IPS DF 6.9 (cell line): ENCODE data around the gene ASIC3.
A peak's percentile ranks its signal among the peaks of the same experiment; 100 is the strongest.

Experiments
- DNase-seq: peaks from one replicate; pipeline ENCODE4 v3.0.0-alpha.2; 2013; ENCODE audit warnings: low read depth, low spot score
- H3K27ac ChIP-seq: one replicate; pipeline ENCODE4 v1.5.1; 2013; ENCODE audit warnings: low read length, control low read depth
- H3K27me3 ChIP-seq: 2 replicates; pipeline ENCODE4 v1.6.1; 2013; ENCODE audit warnings: mild to moderate bottlenecking, low read length; ENCODE audit not compliant: control insufficient read depth, insufficient read depth
- H3K36me3 ChIP-seq: 2 replicates; pipeline ENCODE4 v1.6.1; 2013; ENCODE audit warnings: low read length; ENCODE audit not compliant: control insufficient read depth, insufficient read depth
- H3K4me1 ChIP-seq: 2 replicates; pipeline ENCODE4 v1.6.1; 2013; ENCODE audit warnings: low read length; ENCODE audit not compliant: control insufficient read depth, insufficient read depth
- H3K4me3 ChIP-seq: 2 replicates; pipeline ENCODE4 v1.5.1; 2013; ENCODE audit warnings: mild to moderate bottlenecking, low read length
- H3K9me3 ChIP-seq: 2 replicates; pipeline ENCODE4 v1.6.1; 2013; ENCODE audit warnings: low read length, inconsistent platforms; ENCODE audit not compliant: control insufficient read depth, insufficient read depth
- WGBS: extraction: QIAGEN DNeasy Blood & Tissue Kit; methylation state at CpG from one replicate; pipeline ENCODE4 v1.1.7; 2013; ENCODE audit warnings: mixed read lengths, missing lambda C conversion rate; ENCODE audit not compliant: insufficient read length, insufficient coverage; 5-methylcytosine and 5-hydroxymethylcytosine counted together

Gene ASIC3

GRCh38 chr7:151062111-151062398 is 13.7 kb downstream of the ASIC3 start:
- WGBS, result no CpG with 5 or more reads among the region's 11 CpGs
- DNase-seq, result no peak
- Histone ChIP-seq H3K4me1 (peaks cover 14% of the 10 kb centered on the region), H3K27me3 (no peaks in the 10 kb centered on the region), H3K36me3 (peaks cover 11% of the 10 kb centered on the region; the same call in 1 of the 2 replicates), H3K27ac (no peak overlapping the region), H3K9me3 (no peaks in the 10 kb centered on the region), H3K4me3 (peak overlapping the region; percentile 6; the same call in 1 of the 2 replicates)

DNA sequence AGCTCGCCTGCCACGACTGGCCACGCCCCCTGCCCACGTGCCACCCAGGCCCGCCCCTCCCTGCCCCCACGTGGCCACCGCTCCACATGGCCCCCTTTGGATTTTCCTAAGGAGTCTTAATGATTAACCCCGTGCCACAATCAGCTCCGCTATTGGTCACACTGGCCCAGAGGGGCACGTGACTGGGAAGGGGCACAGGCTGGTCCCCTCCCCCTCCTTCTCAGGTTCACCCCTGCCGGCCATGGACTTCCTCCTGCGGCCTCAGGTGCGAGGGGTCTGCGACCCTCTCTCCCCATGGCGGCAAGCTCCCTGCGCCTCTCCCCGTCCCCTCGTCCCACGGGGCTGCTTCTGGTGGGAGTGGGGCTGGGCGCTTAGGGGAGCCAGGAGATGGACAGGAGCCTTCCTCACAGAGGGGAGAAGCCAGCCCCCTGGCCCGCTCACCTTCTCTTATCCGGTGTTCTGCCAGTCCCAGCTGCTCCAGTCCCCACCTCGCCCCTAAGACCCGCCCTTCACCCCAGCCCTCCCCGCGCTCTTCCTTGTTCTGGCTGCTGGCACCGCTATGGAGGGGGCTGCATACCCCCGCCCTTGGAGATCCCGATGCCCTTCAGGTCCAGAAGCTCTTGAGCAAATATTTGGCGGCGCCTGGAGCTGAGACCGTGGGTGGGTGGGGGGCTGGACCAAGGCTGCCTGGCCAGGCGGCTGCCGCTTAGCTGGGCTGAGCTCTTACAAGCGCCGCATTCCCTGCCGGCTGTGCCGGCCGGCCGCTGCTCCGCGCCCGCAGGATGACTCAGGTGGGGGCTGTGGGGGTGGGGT is 14.3 kb downstream of the ASIC3 start:
- Histone ChIP-seq H3K4me1 (peaks cover 16% of the 10 kb centered on the region), H3K4me3 (peak overlapping the region; percentile 57; the same call in 1 of the 2 replicates), H3K27me3 (no peaks in the 10 kb centered on the region), H3K9me3 (no peaks in the 10 kb centered on the region), H3K27ac (no peak overlapping the region), H3K36me3 (peaks cover 16% of the 10 kb centered on the region; the same call in 1 of the 2 replicates)
- no peak for DNase-seq
- no CpG with 5 or more reads among the region's 43 CpGs for WGBS

DNA sequence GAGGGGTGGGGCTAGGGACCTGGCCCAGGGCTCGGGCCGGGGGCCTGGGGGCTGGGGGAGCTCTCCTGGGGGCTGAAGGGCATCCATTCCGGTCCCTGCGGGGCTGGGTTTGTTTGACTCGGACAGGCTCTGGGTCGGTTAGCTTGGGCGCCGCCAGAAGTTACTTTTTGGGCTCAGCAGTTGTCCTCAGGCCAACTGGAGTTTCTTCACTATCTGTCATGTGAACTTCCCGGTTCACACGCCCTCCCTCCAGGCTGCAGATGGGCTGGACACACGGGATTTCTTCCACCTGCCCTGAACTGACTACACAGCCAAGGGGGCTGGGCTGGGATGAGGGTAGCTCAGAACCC is 14.9 kb downstream of the ASIC3 start:
- peaks cover 18% of the 10 kb centered on the region for H3K4me1 ChIP-seq
- H3K4me3 ChIP-seq, result peak overlapping the region; percentile 23; the same call in 1 of the 2 replicates
- WGBS, result no CpG with 5 or more reads among the region's 11 CpGs
- DNase-seq, result no peak
- no peak overlapping the region for H3K27ac ChIP-seq
- no peaks in the 10 kb centered on the region for H3K9me3 ChIP-seq
- H3K36me3 ChIP-seq, result peaks cover 16% of the 10 kb centered on the region; the same call in 1 of the 2 replicates
- H3K27me3 ChIP-seq, result no peaks in the 10 kb centered on the region

DNA sequence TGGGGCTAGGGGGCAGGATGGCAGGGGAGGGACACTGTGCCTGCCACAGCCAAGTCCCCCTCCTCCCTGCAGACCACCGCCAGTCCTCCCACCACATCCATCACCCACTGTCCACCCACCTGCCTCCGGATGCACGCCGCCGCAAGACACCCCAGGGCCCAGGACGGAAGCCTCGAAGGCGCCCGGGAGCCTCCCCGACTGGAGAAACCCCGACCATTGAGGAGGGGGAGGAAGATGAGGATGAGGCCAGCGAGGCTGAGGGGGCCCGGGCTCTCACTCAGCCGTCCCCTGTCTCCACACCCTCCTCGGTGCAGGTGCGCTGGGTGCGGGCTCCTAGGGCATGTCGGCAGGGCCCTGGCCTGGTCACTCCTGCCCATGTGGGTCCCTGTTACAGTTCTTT is 16.1 kb downstream of the ASIC3 start:
- H3K4me1 ChIP-seq, result peaks cover 18% of the 10 kb centered on the region
- no peak overlapping the region for H3K4me3 ChIP-seq
- no peaks in the 10 kb centered on the region for H3K27me3 ChIP-seq
- no peak for DNase-seq
- peaks cover 19% of the 10 kb centered on the region; the same call in 1 of the 2 replicates for H3K36me3 ChIP-seq
- no peak overlapping the region for H3K27ac ChIP-seq
- WGBS, result no CpG with 5 or more reads among the region's 18 CpGs
- H3K9me3 ChIP-seq, result no peaks in the 10 kb centered on the region

DNA sequence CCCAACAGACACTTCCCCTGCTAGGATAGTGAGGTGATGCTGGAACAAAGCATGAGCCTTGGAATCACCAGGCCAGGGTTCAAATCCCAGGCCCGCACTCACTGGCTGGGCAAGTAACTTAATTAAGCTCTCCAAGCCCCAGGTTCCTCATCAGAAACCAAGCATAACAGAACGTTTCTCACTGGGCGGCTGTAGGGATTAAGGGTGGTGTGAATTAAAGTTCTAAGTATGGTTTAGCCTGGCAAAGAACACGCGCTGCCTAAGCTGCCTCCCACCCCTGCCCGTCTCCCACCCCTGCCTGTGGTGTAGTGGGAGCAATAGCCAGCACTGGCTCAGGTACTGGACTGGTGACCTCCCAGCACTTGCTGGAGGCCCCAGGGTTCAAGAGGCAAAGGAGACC is 16.7 kb downstream of the ASIC3 start:
- H3K9me3 ChIP-seq, result no peaks in the 10 kb centered on the region
- peaks cover 18% of the 10 kb centered on the region for H3K4me1 ChIP-seq
- H3K27ac ChIP-seq, result no peak overlapping the region
- no peak overlapping the region for H3K4me3 ChIP-seq
- no peak for DNase-seq
- WGBS, result no CpG with 5 or more reads among the region's 6 CpGs
- H3K36me3 ChIP-seq, result peaks cover 22% of the 10 kb centered on the region
- H3K27me3 ChIP-seq, result no peaks in the 10 kb centered on the region

GRCh38 chr7:151065516-151065915 is 17.2 kb downstream of the ASIC3 start:
- H3K36me3 ChIP-seq, result peaks cover 28% of the 10 kb centered on the region
- no peaks in the 10 kb centered on the region for H3K9me3 ChIP-seq
- no CpG with 5 or more reads among the region's 14 CpGs for WGBS
- H3K27ac ChIP-seq, result no peak overlapping the region
- peaks cover 17% of the 10 kb centered on the region for H3K4me1 ChIP-seq
- no peak for DNase-seq
- no peaks in the 10 kb centered on the region for H3K27me3 ChIP-seq
- H3K4me3 ChIP-seq, result no peak overlapping the region

DNA sequence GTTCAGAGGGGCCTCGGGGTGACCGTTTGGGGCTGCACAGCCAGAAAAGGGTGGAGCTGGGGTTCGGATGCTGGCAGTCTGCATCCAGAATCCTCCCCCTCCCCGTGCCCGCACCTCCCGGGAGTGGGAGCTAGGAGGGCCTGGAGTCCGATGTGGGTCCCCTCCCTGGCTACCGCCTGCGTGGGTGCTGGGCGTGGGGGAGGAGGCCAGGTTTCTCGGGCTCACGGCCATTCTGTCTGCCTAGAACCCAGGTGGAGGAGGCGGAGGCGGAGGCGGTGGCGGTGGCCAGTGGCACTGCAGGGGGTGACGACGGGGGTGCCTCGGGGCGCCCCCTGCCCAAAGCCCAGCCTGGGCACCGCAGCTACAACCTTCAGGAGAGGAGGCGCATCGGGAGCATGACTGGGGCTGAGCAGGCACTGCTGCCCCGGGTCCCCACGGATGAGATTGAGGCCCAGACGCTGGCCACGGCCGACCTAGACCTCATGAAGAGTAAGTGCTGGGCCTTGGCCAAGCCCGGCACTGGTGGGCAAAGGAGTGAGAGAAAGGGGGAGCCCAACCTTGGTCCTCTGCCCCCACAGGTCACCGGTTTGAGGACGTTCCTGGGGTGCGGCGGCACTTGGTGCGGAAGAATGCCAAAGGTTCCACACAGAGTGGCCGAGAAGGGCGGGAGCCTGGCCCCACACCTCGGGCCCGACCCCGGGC is 18.1 kb downstream of the ASIC3 start:
- Histone ChIP-seq H3K4me3 (no peak overlapping the region), H3K27ac (no peak overlapping the region), H3K9me3 (no peaks in the 10 kb centered on the region), H3K4me1 (peaks cover 8% of the 10 kb centered on the region; the same call in 1 of the 2 replicates), H3K36me3 (peaks cover 36% of the 10 kb centered on the region), H3K27me3 (no peaks in the 10 kb centered on the region)
- DNase-seq, result no peak
- no CpG with 5 or more reads among the region's 39 CpGs for WGBS

GRCh38 chr7:151068069-151068773 is 19.9 kb downstream of the ASIC3 start:
- H3K36me3 ChIP-seq, result peaks cover 41% of the 10 kb centered on the region
- no peak overlapping the region for H3K4me3 ChIP-seq
- no peak overlapping the region for H3K27ac ChIP-seq
- no CpG with 5 or more reads among the region's 12 CpGs for WGBS
- H3K27me3 ChIP-seq, result no peaks in the 10 kb centered on the region
- H3K9me3 ChIP-seq, result no peaks in the 10 kb centered on the region
- no peak for DNase-seq
- H3K4me1 ChIP-seq, result 0 out of 2 replicates have a peak, but pooled peaks cover 5% of the 10 kb centered on the region

DNA sequence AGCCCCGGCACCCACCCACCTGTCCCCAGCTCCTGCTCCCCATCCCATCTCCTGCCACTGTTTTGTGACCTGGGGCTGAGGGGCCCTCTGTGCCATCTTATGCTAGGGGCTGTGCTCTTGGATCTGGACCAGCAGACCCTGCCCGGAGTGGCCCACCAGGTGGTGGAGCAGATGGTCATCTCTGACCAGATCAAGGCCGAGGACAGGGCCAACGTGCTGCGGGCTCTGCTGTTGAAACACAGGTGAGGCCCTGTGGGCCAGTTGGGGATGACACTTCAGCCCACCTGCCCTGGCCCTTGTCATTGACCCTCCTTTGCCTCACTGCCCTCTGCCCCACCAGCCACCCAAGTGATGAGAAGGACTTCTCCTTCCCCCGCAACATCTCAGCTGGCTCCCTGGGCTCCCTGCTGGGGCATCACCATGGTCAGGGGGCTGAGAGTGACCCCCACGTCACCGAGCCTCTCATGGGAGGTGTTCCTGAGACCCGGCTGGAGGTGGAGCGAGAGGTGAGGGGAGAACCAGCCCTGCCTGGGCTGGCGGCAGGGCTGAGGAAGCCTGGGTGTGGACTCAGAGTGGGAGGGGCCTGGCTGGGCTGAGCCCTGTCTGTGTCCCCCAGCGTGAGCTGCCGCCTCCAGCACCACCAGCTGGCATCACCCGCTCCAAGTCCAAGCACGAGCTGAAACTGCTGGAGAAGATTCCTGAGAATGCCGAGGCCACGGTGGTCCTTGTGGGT is 21.7 kb downstream of the ASIC3 start:
- no peak overlapping the region for H3K27ac ChIP-seq
- H3K27me3 ChIP-seq, result no peaks in the 10 kb centered on the region
- WGBS, result no CpG with 5 or more reads among the region's 17 CpGs
- H3K9me3 ChIP-seq, result no peaks in the 10 kb centered on the region
- 0 out of 2 replicates have a peak, but pooled peaks cover 5% of the 10 kb centered on the region for H3K4me1 ChIP-seq
- DNase-seq, result no peak
- H3K36me3 ChIP-seq, result peaks cover 47% of the 10 kb centered on the region
- H3K4me3 ChIP-seq, result no peak overlapping the region

DNA sequence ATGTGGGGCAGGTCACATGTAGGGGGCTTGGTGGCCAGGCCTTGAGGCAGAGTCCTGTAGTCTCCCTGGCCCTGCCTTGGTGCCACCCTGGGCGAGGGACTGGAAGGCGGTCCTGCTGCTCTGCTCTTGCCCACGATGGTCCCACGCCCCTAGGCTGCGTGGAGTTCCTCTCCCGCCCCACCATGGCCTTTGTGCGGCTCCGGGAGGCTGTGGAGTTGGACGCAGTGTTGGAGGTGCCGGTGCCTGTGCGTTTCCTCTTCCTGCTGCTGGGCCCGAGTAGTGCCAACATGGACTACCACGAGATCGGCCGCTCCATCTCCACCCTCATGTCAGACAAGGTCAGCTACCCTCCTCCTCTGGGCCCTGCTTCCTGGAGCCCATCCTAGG is 22.2 kb downstream of the ASIC3 start:
- no peak overlapping the region for H3K27ac ChIP-seq
- H3K36me3 ChIP-seq, result peaks cover 46% of the 10 kb centered on the region
- no peak overlapping the region for H3K4me3 ChIP-seq
- no peak for DNase-seq
- H3K4me1 ChIP-seq, result 0 out of 2 replicates have a peak, but pooled peaks cover 5% of the 10 kb centered on the region
- no peaks in the 10 kb centered on the region for H3K27me3 ChIP-seq
- H3K9me3 ChIP-seq, result no peaks in the 10 kb centered on the region
- whole genome bisulfite sequencing, result no CpG with 5 or more reads among the region's 15 CpGs
